Activated CD4-positive, CD25-positive, alpha-beta regulatory T cell treated with anti-CD3 and anti-CD28 coated beads, Interleukin-2, amount 50 U/mL, for 72 hours (primary cell): ENCODE data around the gene SOD3.

Experiments
- DNase-seq: peaks from one replicate; pipeline ENCODE4 v3.0.0; 2021

The SOD3 gene

GRCh38 chr4:24794916-24795665 lies at the start of gene SOD3:
Gene SOD3 (plus strand): TSS chr4:24795573. CDS start chr4:24799522, 3,949 bp downstream.
- no peak for DNase-seq

DNA sequence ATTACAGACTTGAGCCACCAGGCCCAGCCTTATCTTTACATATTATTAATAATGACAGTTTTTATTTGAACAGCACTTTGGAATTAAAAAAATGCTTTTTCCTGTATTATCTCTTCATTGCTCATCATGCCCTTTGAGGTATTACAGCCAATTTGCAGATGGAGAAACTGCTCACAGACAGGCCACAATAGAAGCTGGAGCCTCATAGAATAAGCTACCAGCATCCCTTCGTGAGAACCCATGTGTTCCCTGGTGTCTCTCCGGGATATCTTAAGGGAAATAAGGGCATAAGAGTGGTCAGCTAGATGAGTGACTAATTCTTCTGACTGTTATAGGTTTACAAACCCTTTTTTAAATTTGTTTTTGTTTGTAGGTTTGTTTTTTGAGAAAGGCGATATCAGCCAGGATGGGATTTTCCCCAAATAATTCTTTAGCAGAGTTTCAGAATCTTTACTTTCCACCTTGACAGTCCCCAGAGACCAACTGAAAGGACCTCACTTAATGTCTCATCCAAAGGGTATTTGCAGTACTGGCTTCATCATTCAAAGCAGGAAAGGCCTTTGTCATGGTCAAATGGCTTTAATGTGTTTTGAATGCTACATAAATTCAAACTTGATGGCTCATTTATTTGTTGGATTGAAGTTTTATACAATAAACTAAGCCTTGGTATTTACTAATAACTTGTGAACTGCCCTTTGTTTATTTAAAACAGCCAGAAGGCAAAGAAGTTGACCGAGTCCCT lies 48.0 kb upstream of the SOD3 start:
- no peak for DNase-seq

- DNase-seq: no peak
These were observed 47.4 kb upstream of the SOD3 start for GRCh38 chr4:24748023-24748422.

DNA sequence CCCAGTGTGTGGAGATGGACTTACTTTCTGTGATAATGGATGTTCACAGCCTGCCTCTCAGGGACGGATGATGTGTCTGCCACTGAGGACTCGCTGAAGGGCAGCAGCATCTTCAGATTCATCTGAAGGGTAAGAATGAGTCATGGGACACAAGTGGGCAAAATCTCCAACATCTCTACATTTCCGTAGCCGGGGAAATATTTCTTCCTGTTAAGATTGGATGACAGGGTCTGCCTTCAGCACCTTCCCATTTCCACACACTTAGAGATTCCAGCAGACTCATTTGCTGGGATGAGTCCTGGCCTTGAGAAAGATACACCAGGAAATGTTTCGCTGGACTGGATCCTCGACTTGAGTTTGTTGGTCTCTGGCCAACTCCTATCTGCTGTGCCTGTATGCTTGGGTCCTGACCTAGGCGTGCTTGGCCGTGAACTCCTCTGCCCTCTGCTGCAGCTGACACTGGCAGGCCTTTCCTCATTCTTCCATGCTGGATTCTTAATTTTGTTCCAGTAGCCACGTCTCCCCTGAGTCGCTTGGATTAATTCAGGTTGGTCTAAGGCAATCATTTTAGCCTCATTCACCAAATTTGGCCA lies 46.5 kb upstream of the SOD3 start:
- no peak for DNase-seq

- DNase-seq: no peak
These were observed 45.3 kb upstream of the SOD3 start for GRCh38 chr4:24750106-24750505.

DNA sequence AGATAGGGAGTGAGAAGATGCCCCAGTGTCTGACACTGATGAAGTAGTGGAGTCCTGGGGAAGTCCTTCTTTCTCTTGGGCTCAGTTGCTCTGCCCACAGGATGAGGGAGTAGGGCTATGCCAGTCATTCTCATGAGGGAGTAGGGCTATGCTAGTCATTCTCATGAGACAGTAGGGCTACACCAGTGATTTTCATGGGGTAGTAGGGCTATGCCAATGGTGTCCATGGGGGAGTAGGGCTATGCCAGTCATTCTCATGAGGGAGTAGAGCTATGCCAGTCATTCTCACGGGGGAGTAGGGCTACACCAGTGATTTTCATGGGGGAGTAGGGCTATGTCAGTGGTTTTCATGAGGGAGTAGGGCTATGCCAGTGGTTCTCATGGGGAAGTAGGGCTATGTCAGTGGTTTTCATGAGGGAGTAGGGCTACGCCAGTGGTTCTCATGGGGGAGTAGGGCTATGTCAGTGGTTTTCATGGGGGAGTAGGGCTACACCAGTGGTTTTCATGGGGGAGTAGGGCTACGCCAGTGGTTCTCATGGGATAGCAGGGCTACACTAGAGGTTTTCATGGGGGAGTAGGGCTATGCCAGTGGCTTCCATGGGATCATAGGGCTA lies 43.3 kb upstream of the SOD3 start:
- DNase-seq: no peak

DNA sequence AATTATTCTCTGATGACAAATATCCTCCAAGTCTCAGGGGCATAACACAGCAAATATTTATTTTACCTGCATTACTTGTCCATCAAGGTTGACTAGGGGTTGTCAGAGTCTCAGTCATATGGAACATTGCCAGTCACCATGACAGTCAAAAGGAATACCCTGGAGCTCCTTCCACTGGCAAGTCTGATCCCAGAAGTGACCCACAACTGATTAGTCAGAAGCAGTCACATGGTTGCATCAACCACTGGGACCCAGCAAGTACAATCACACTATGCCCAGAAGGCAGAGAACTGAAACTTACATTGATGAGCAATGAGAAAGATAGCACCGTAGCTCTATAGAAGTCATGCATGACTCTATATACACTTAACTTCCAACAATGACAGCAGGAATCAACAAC lies 41.9 kb upstream of the SOD3 start:
- DNase-seq: no peak

DNA sequence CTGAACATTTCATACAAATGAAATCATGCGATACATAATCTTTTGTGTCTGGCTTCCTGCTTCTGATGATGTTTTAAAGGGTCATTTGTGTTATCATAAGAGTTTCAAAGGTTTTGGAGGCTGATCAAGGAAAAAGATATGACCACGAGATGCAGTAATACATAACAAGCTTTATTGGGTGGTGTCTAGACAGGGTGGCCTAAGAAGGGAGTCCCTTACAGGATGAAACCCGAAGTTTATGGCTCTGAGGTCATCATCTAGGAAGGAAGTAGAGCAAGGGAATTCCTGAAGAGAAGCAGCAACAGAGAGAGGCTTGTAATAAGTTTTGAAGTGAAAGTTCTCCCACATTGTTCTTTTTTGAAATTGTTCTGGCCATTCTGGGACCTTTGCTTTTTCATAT lies 40.8 kb upstream of the SOD3 start:
- DNase-seq: no peak

DNA sequence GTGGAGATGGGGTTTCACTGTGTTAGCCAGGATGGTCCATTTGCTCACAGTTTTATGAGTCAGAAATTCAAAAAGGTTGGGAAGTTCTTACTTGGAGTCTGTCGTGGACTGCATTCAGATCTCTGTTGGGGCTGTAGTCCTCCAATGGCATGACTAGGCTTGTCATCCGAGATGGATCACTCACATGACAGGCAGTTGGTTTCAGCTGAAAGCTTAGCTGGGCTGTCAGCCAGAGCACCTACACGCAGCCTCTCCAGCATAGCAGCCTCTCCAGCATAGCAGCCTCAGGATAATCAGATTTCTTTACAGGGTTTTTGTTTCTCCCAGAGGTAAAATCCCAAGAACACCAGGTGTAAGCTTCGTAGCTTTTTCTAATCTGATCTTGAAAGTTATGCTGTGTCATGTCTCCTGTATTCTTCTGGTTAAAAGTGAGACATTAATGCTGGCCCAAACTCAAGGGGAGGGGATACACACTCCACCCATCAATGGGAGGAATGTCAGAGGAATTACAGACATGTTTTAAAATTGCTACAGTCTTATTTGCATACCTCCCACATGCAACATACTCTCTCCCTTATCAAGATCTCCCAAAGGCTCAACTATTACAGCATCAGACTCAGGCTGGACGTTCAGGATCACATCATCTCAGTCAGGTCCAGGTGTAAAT lies 31.6 kb upstream of the SOD3 start:
- no peak for DNase-seq

DNA sequence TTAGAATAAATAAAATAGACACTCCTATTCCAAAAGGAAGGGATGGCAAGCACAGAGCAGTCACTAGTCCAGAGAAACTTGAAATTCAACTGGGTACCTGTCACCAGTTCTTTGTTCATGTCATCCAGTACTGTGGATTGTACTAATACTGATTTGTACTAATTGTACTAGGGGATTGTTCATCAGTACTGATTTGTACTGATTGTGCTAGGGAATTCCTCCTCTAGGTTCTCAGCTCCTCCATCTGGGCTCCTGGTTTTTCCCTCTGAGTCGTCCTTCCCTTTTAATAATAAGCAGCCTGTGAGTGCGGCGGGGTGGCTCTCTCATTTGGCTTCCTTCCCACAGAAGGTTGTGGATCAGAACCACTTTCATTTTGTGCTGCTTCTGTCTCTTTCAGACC lies 31.0 kb upstream of the SOD3 start:
- no peak for DNase-seq

GRCh38 chr4:24765376-24765988 lies 29.9 kb upstream of the SOD3 start:
- no peak for DNase-seq

DNA sequence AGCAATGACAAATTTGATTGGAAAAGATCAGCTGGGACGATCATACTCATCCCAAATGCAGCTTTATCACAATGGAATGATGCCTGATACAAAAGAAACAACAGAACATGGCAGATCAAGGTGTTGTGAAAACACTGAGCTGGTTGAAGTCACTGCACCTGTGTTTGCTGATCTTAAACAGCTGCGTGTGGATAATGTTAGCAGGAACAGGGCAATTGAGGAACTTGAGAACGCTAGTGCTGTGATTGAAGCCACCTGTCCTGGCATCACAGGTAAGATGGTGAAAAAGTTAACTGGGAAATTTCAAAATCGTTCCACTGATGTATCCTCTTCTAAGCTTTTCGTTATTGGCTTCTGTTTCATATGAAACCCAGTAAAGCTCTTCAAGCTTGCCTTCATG lies 27.4 kb upstream of the SOD3 start:
- DNase-seq: no peak

- no peak for DNase-seq
These were observed 26.8 kb upstream of the SOD3 start for GRCh38 chr4:24768604-24769003.

GRCh38 chr4:24769571-24769970 lies 25.8 kb upstream of the SOD3 start:
- no peak for DNase-seq

GRCh38 chr4:24770032-24770584 lies 25.3 kb upstream of the SOD3 start:
- no peak for DNase-seq

GRCh38 chr4:24770667-24771066 lies 24.7 kb upstream of the SOD3 start:
- DNase-seq: no peak

GRCh38 chr4:24771241-24771640 lies 24.1 kb upstream of the SOD3 start:
- DNase-seq: no peak

DNA sequence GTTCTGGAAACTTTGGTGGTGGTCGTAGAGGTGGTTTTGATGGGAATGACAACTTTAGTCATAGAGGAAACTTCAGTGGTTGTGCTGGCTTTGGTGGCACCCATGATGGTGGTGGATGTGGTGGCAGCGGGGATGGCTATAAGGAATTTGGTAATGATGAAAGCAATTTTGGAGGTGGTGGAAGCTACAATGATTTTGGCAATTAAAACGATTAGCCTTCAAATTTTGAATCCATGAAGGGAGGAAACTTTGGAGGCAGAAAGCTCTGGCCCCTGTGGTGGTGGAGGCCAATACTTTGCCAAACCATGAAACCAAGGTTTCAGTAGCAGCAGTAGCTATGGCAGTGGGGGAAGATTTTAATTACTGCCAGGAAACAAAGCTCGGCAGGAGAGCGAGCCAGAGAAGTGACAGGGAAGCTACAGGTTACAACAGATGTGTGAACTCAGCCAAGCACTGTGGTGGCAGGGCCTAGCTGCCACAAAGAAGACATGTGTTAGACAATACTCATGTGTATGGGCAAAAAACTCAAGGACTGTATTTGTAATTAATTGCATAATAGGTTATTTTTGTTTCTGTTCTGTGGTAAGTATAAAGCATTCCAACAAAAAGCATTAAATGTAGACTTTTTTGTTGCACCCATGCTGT lies 23.2 kb upstream of the SOD3 start:
- no peak for DNase-seq

DNA sequence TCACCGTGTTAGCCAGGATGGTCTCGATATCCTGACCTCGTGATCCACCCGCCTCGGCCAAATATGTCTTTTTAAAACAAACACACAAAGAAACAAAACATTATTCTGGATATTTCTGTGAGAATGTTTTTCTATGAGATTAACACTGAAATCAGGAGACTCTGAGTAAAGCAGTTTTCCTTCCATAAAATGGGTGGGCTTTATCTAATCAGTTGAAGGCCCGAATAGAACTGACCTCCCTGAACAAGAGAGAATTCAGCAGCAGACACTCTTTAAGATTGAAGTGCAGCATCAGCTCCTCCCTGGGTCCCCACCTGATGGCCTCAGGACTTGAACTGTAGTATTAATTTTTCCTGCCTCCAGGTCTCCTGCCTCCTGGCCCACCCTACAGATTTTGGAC lies 22.4 kb upstream of the SOD3 start:
- no peak for DNase-seq

GRCh38 chr4:24774452-24774851 lies 20.9 kb upstream of the SOD3 start:
- DNase-seq: no peak

DNA sequence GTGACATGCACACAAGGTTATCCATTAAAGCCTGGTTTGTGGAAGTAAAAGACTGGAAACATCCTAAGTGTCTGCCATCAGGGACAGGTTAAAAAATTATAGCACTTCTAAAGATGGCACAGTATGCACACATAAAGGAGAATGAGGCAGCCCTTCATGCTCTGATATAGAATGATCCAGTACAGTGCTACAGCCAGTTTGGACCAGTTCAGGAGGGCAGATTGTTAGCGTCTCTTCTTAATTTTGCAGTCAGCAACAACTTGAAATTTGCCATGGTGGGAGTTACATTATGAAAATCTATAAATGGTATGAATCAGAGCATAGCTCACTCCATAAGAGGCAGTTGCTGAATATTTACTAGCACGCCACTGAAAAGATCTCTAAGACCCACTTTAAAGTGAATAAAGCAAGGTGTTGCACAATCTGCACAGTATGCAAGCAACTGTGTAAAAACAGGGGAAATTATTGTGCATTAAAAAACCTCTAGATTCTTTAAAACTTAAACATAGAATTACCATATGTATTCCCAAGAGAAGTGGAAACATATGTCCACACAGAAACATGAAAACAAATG lies 20.3 kb upstream of the SOD3 start:
- no peak for DNase-seq

DNA sequence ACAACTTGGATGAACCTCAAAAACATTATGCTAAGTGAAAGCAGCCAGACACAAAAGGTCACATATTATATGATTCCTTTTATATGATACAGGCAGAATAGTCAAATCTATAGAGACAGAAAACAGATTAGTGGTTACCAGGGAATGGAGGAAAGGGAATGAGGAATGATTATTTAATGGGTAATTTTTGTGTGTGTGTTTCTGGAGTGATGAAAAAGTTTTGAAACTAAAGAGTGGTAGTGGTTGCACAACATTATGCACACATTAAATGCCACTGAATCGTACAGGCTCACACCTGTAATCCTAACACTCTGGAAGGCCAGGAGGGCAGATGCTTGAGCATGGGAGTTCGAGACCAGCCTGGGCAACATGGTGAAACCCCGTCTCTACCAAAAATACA lies 19.6 kb upstream of the SOD3 start:
- DNase-seq: no peak
